H1 (cell line): ENCODE data around the gene HYDIN. TPM values are rescaled to one million over a fixed set of nuclear protein-coding genes. Genes with fewer than 3 reads are reported as not detected.

Source experiments
- CTCF ChIA-PET: fragments of 300-600 bp; sonication (Branson Sonifier 250); formaldehyde crosslinking; loops from one replicate; lab custom pipeline; 2021; ENCODE audit not compliant: partially characterized antibody; lab: Charles Lee
- POLR2A ChIA-PET: fragments of 300-600 bp; sonication (Branson Sonifier 250); formaldehyde crosslinking; loops from one replicate; lab custom pipeline; 2021; ENCODE audit warnings: inconsistent platforms; ENCODE audit not compliant: partially characterized antibody; lab: Charles Lee
- DNase-seq, 2 experiments: peaks; one replicate each; pipeline versions ENCODE4 v3.0.0 to v3.0.0-alpha.2; 2010 to 2022; ENCODE audit warnings: low spot score in 2 of 2, low read depth in 1 of 2, mixed read lengths in 1 of 2
- FAIRE-seq: peaks from 2 replicates; lab custom pipeline; 2011; peaks lifted over from hg19 to GRCh38; lab: Jason Lieb, UNC
- H2AFZ ChIP-seq: 2 replicates; pipeline ENCODE4 v1.8.1; 2012; ENCODE audit warnings: low read length, inconsistent platforms
- H2AK5ac ChIP-seq: 2 replicates; pipeline ENCODE4 v1.6.1; 2013; ENCODE audit warnings: low read depth, low read length
- H2BK120ac ChIP-seq: replicated peaks from 2 replicates; pipeline ENCODE3; 2013; ENCODE audit warnings: low read depth, low read length, inconsistent platforms
- H2BK12ac ChIP-seq: 2 replicates; pipeline ENCODE4 v1.6.1; 2013; ENCODE audit warnings: low read depth, low read length
- H2BK15ac ChIP-seq: 2 replicates; pipeline ENCODE4 v1.6.1; 2013; ENCODE audit warnings: low read length
- H2BK20ac ChIP-seq: 2 replicates; pipeline ENCODE4 v1.6.1; 2013; ENCODE audit warnings: low read length
- H2BK5ac ChIP-seq: 2 replicates; pipeline ENCODE4 v1.6.1; 2013; ENCODE audit warnings: low read depth, low read length
- H3K14ac ChIP-seq: 2 replicates; pipeline ENCODE4 v1.6.1; 2013; ENCODE audit warnings: inconsistent platforms; ENCODE audit not compliant: insufficient read length
- H3K18ac ChIP-seq: 2 replicates; pipeline ENCODE4 v1.6.1; 2013; ENCODE audit warnings: low read length; ENCODE audit errors: extremely low read depth
- H3K23ac ChIP-seq: 2 replicates; pipeline ENCODE4 v1.6.1; 2013; ENCODE audit warnings: inconsistent platforms; ENCODE audit not compliant: insufficient read length
- H3K23me2 ChIP-seq: 2 replicates; pipeline ENCODE4 v1.6.1; 2013; ENCODE audit warnings: low read depth, low read length
- H3K27ac ChIP-seq: 2 replicates; pipeline ENCODE4 v1.6.1; 2011; ENCODE audit warnings: low read depth, low read length, inconsistent platforms
- H3K27me3 ChIP-seq, 4 experiments: replicated peaks in 1 of 4; 1 replicate in 1 of 4; 2 replicates in 3 of 4; pipeline versions ENCODE4 v1.6.1 to v1.8.1; 2011 to 2013; ENCODE audit warnings: low read length in 3 of 4, mild to moderate bottlenecking in 3 of 4, inconsistent platforms in 2 of 4, mixed read lengths in 2 of 4, moderate library complexity in 1 of 4; ENCODE audit not compliant: control insufficient read depth in 3 of 4, insufficient read depth in 3 of 4; ENCODE audit errors: extremely low read depth in 1 of 4
- H3K36me3 ChIP-seq, 4 experiments: 2 replicates each; pipeline versions ENCODE4 v1.6.1 to v1.8.1; 2011 to 2013; ENCODE audit warnings: mild to moderate bottlenecking in 4 of 4, low read length in 3 of 4, moderate library complexity in 2 of 4, control low read depth in 1 of 4, inconsistent platforms in 1 of 4; ENCODE audit not compliant: insufficient read depth in 4 of 4, control insufficient read depth in 2 of 4
- H3K4ac ChIP-seq: replicated peaks from 2 replicates; pipeline ENCODE3; 2013; ENCODE audit warnings: low read length, low read depth, mixed read lengths, inconsistent platforms; ENCODE audit not compliant: insufficient read length
- H3K4me1 ChIP-seq, 4 experiments: replicated peaks in 1 of 4; 1 replicate in 1 of 4; 2 replicates in 3 of 4; pipeline versions ENCODE4 v1.6.1 to v1.8.1; 2011 to 2013; ENCODE audit warnings: low read length in 3 of 4, inconsistent platforms in 2 of 4, mixed read lengths in 1 of 4; ENCODE audit not compliant: insufficient read depth in 4 of 4, control insufficient read depth in 3 of 4
- H3K4me2 ChIP-seq, 2 experiments: 2 replicates each; pipeline versions ENCODE4 v1.6.1 to v1.8.1; 2011 to 2013; ENCODE audit warnings: low read depth in 2 of 2, low read length in 2 of 2, control low read depth in 1 of 2, inconsistent platforms in 1 of 2, mild to moderate bottlenecking in 1 of 2; ENCODE audit not compliant: insufficient read depth in 1 of 2
- H3K4me3 ChIP-seq, 4 experiments: fragments of 200-600, 300-600 bp in 1 of 4; sonication (generic), shearing (Covaris generic), sonication (Bioruptor Twin) in 1 of 4; 2 replicates each; pipeline versions ENCODE4 v1.5.1 to v1.8.1; 2011 to 2016; ENCODE audit warnings: low read length in 4 of 4, low read depth in 3 of 4, control low read depth in 2 of 4, inconsistent platforms in 2 of 4, mild to moderate bottlenecking in 2 of 4, mixed read lengths in 1 of 4, moderate library complexity in 1 of 4; ENCODE audit not compliant: insufficient read depth in 2 of 4; ENCODE audit errors: extremely low read depth in 1 of 4
- H3K56ac ChIP-seq: replicated peaks from 2 replicates; pipeline ENCODE3; 2013; ENCODE audit warnings: low read depth, mild to moderate bottlenecking, mixed read lengths, low read length, inconsistent platforms; ENCODE audit not compliant: insufficient read length
- H3K79me1 ChIP-seq: 2 replicates; pipeline ENCODE4 v1.6.1; 2013; ENCODE audit warnings: low read depth, low read length, control low read depth
- H3K79me2 ChIP-seq, 2 experiments: 2 replicates each; pipeline versions ENCODE4 v1.6.1 to v1.8.1; 2012 to 2013; ENCODE audit warnings: low read length in 2 of 2, mild to moderate bottlenecking in 2 of 2, inconsistent platforms in 1 of 2; ENCODE audit not compliant: insufficient read depth in 2 of 2, control insufficient read depth in 1 of 2
- H3K9ac ChIP-seq, 4 experiments: replicated peaks in 1 of 4; 1 replicate in 1 of 4; 2 replicates in 3 of 4; pipeline versions ENCODE4 v1.6.1 to v1.8.1; 2011 to 2013; ENCODE audit warnings: low read depth in 3 of 4, low read length in 3 of 4, control low read depth in 2 of 4, mild to moderate bottlenecking in 2 of 4, moderate library complexity in 2 of 4, inconsistent platforms in 1 of 4; ENCODE audit errors: extremely low read depth in 1 of 4
- H3K9me3 ChIP-seq, 2 experiments: 2 replicates each; pipeline versions ENCODE4 v1.6.1 to v1.8.1; 2012 to 2013; ENCODE audit warnings: mild to moderate bottlenecking in 2 of 2, moderate library complexity in 2 of 2, control low read depth in 1 of 2, inconsistent platforms in 1 of 2, low read depth in 1 of 2, low read length in 1 of 2, mixed read lengths in 1 of 2; ENCODE audit not compliant: insufficient read depth in 2 of 2
- H4K20me1 ChIP-seq, 2 experiments: replicated peaks in 1 of 2; 2 replicates each; pipeline versions ENCODE3 to v1.8.1; 2011 to 2013; ENCODE audit warnings: inconsistent platforms in 2 of 2, low read length in 2 of 2, mild to moderate bottlenecking in 1 of 2; ENCODE audit not compliant: insufficient read depth in 2 of 2, control insufficient read depth in 1 of 2
- H4K5ac ChIP-seq: 2 replicates; pipeline ENCODE4 v1.6.1; 2013; ENCODE audit warnings: low read length, low read depth, mixed read lengths, inconsistent platforms; ENCODE audit not compliant: insufficient read length
- H4K8ac ChIP-seq: 2 replicates; pipeline ENCODE4 v1.8.0; 2013; ENCODE audit warnings: mild to moderate bottlenecking, moderate library complexity, low read length, inconsistent platforms; ENCODE audit not compliant: insufficient read depth; ENCODE audit errors: extremely low read depth
- H4K91ac ChIP-seq: replicated peaks from 2 replicates; pipeline ENCODE3; 2013; ENCODE audit warnings: low read length, mixed read lengths, inconsistent platforms; ENCODE audit not compliant: insufficient read length
- MAFK ChIP-seq: IDR thresholded peaks from 2 replicates; pipeline ENCODE4 v1.6.1; 2012; ENCODE audit warnings: low read depth, mild to moderate bottlenecking, improper control_type of control experiment, low read length
- TAF1 ChIP-seq: IDR thresholded peaks from 2 replicates; pipeline ENCODE4 v1.6.1; 2011; ENCODE audit warnings: mild to moderate bottlenecking, low read depth, low read length
- WGBS, 2 experiments: shearing (Covaris generic) in 1 of 2; methylation state at CpG; one replicate each; pipeline versions ENCODE4 v1.1.6 to v1.1.7; 2013 to 2015; ENCODE audit warnings: low lambda C conversion rate in 2 of 2, mixed read lengths in 2 of 2, inconsistent platforms in 1 of 2, low coverage in 1 of 2, missing lambda C conversion rate in 1 of 2; ENCODE audit not compliant: insufficient replicate concordance in 2 of 2, insufficient coverage in 1 of 2, insufficient read length in 1 of 2; ENCODE audit errors: extremely low coverage in 1 of 2, missing lambda C conversion rate in 1 of 2; 5-methylcytosine and 5-hydroxymethylcytosine counted together
- polyA plus RNA-seq, 7 experiments: library from polyadenylated mRNA; depleted of rRNA in 3 of 7; stranded (reverse) in 5 of 7; unstranded in 2 of 7; fragments of >200 nt in 5 of 7; fragments of 200-250 nt in 2 of 7; gene quantifications; 1 replicate in 5 of 7; 2 replicates in 1 of 7; 4 replicates in 1 of 7; pipeline versions ENCODE4 v1.2.1 to v1.2.3, GENCODE V29; 2011 to 2013; ENCODE audit warnings: missing spikeins in 2 of 7, mixed read lengths in 2 of 7
- total RNA-seq: library from RNA; stranded (reverse); fragmentation: NEBNext Ultra II Directional; extraction: Animal tissue kit (Norgen Biotek cat#: 25700); gene quantifications from 2 replicates; pipeline ENCODE4 v1.2.1, GENCODE V29; 2021

Gene HYDIN
- total and polyA plus RNA-seq, 2 of the 8 experiments (the other 6 are each of a cell fraction or from before 2014, with no cell fraction given): 1.1 to 1.8 TPM

GRCh38 chr16:70782237-70782636 lies 448.3 kb downstream of the HYDIN start:
- Histone ChIP-seq H3K18ac (no peak overlapping the region), H3K14ac (no peak overlapping the region), H4K91ac (no peak overlapping the region)
- CTCF ChIA-PET: interaction anchor here (0.9 kb wide), 1 partner anchor 97 kb away, joined by 3 read pairs; no protein-coding TSS in a partner anchor
- TF ChIP-seq MAFK (no peak), TAF1 (no peak)
- TF ChIP-seq, all 59 proteins: peak for 0
- no peak overlapping the region for H3K56ac ChIP-seq
- H3K4me2 ChIP-seq: no peak overlapping the region
- H3K9ac ChIP-seq: no peak overlapping the region
- H2BK20ac ChIP-seq: no peak overlapping the region
- H3K27ac ChIP-seq: no peak overlapping the region
- H3K4me1 ChIP-seq: no peaks in the 10 kb centered on the region; a peak in 1 of 7 replicates
- H2BK15ac ChIP-seq: no peak overlapping the region
- H4K5ac ChIP-seq: no peak overlapping the region
- no peak for DNase-seq
- no peak overlapping the region for H3K4ac ChIP-seq
- no peak overlapping the region for H2AFZ ChIP-seq
- POLR2A ChIA-PET: no interaction called here
- no peaks in the 10 kb centered on the region for H3K27me3 ChIP-seq
- peaks cover 8 to 9% of the 10 kb centered on the region in 2 experiments for H4K20me1 ChIP-seq
- no peak overlapping the region for H2BK120ac ChIP-seq
- 93% methylated on average over 3 of the region's 3 CpGs; no CpG with 5 or more reads in 1 of the 2 experiments for WGBS, 2 experiments
- H2BK12ac ChIP-seq: no peak overlapping the region
- H3K23ac ChIP-seq: no peak overlapping the region
- no peak overlapping the region for H3K4me3 ChIP-seq
- peaks cover 26 to 57% (median 48%) of the 10 kb centered on the region in 4 experiments for H3K36me3 ChIP-seq
- no peak overlapping the region for H2AK5ac ChIP-seq
- no peak overlapping the region for H2BK5ac ChIP-seq
- H3K79me1 ChIP-seq: no peaks in the 10 kb centered on the region; the same call in none of the 2 replicates
- peaks cover 3 to 5% of the 10 kb centered on the region in 2 experiments; a peak in 1 of 4 replicates for H3K9me3 ChIP-seq
- no peaks in the 10 kb centered on the region; a peak in 1 of 4 replicates for H3K79me2 ChIP-seq
- FAIRE-seq: no peak
- no peaks in the 10 kb centered on the region for H3K23me2 ChIP-seq
- H4K8ac ChIP-seq: no peak overlapping the region
